Sigmoid colon (tissue), 7 donors: ENCODE results near the gene PIK3CB. TPM values are rescaled to one million over a fixed set of nuclear protein-coding genes. Genes with fewer than 3 reads are reported as not detected.

Experiments
- DNase-seq: peaks from one replicate; pipeline ENCODE4 v3.0.0-alpha.2; 2019
- H3K27ac ChIP-seq, 4 donors: fragments of 200-600 bp; sonication (generic); one replicate each; pipeline ENCODE4 v1.5.1; 2016 to 2019; ENCODE audit warnings: mild to moderate bottlenecking in 1 of 4
- H3K27me3 ChIP-seq, 3 donors: fragments of 200-600 bp; sonication (generic); one replicate each; pipeline ENCODE4 v1.5.1; 2019; ENCODE audit warnings: mild to moderate bottlenecking in 1 of 3
- H3K36me3 ChIP-seq, 4 donors: fragments of 200-600 bp; sonication (generic); one replicate each; pipeline ENCODE4 v1.5.1; 2016 to 2019
- H3K4me1 ChIP-seq, 4 donors: fragments of 200-600 bp; sonication (generic); one replicate each; pipeline ENCODE4 v1.5.1; 2017 to 2019
- H3K4me3 ChIP-seq, 4 donors: fragments of 200-600 bp; sonication (generic); one replicate each; pipeline ENCODE4 v1.5.1; 2017 to 2019; ENCODE audit warnings: mild to moderate bottlenecking in 2 of 4, moderate library complexity in 1 of 4
- H3K9me3 ChIP-seq, 4 donors: fragments of 200-600 bp in 3 of 4; sonication (generic) in 3 of 4; one replicate each; pipeline versions ENCODE4 v1.5.1 to v1.6.1; 2013 to 2019
- CTCF ChIP-seq, 4 experiments: fragments of 450-650 bp in 3 of 4; fragments of 200-600 bp in 1 of 4; IDR thresholded peaks; one replicate each; pipeline ENCODE4 v1.5.1; 2016 to 2019; ENCODE audit warnings: antibody characterized with exemption in 4 of 4, mild to moderate bottlenecking in 3 of 4, moderate library complexity in 2 of 4
- EP300 ChIP-seq, 4 donors: sonication (generic); formaldehyde crosslinking; IDR thresholded peaks; one replicate each; pipeline ENCODE4 v1.6.1; 2017; ENCODE audit warnings: antibody characterized with exemption in 4 of 4
- POLR2A ChIP-seq, 2 donors: fragments of 450-650 bp; IDR thresholded peaks; one replicate each; pipeline ENCODE4 v1.6.1; 2016; ENCODE audit warnings: antibody characterized with exemption in 2 of 2, mild to moderate bottlenecking in 2 of 2, moderate library complexity in 2 of 2
- POLR2AphosphoS5 ChIP-seq, 4 donors: sonication (generic); formaldehyde crosslinking; IDR thresholded peaks; one replicate each; pipeline ENCODE4 v1.6.1; 2017; ENCODE audit warnings: antibody characterized with exemption in 4 of 4
- WGBS, 2 donors: extraction: QIAGEN DNeasy Blood & Tissue Kit; methylation state at CpG; one replicate each; pipeline ENCODE4 v1.1.7; 2013; 5-methylcytosine and 5-hydroxymethylcytosine counted together
- intact Hi-C: fragments of 100-400 bp; cut with DNase I; formaldehyde crosslinking; loops from one replicate; pipeline ENCODE4 v1.15.1; 2023
- polyA plus RNA-seq, 3 donors: library from polyadenylated mRNA; stranded (reverse); fragments of 200-250 nt; gene quantifications; one replicate each; pipeline ENCODE4 v1.2.3, GENCODE V29; 2013
- total RNA-seq, 4 donors: library from RNA; depleted of rRNA; stranded (reverse); fragments of >200 nt; gene quantifications; one replicate each; pipeline ENCODE4 v1.1.0, GENCODE V29; 2016
- donor health status: healthy with polysubstance abuse.
- donor health status: Bipolar disorder and iron deficiency.
- donor health status: healthy.

PIK3CB gene
- total and polyA plus RNA-seq, 7 donors = 17.4 to 29.5 (median 22.0) TPM

GRCh38 chr3:138625707-138626365, 208.9 kb downstream of the PIK3CB start:
- Histone ChIP-seq H3K27me3 (no peaks in the 10 kb centered on the region), H3K9me3 (no peaks in the 10 kb centered on the region), H3K36me3 (peaks cover 0 to 6% (median 0%) of the 10 kb centered on the region in 4 donors), H3K4me1 (no peaks in the 10 kb centered on the region), H3K4me3 (no peak overlapping the region), H3K27ac (no peak overlapping the region)
- no peak for TF ChIP-seq EP300 (IDR thresholded peaks at IDR 0.05)
- TF ChIP-seq POLR2AphosphoS5 (IDR thresholded peaks at IDR 0.05) = no peak
- TF ChIP-seq POLR2A (IDR thresholded peaks at IDR 0.05) = no peak
- no peak for TF ChIP-seq CTCF (IDR thresholded peaks at IDR 0.05)
- DNase-seq = no peak
- 88 to 96% methylated on average over 3 of the region's 3 CpGs for WGBS, 2 donors
- intact Hi-C loops = no loop called here

- Histone ChIP-seq H3K4me1 (no peaks in the 10 kb centered on the region), H3K9me3 (no peaks in the 10 kb centered on the region), H3K27me3 (no peaks in the 10 kb centered on the region), H3K36me3 (peaks cover 0 to 2% (median 0%) of the 10 kb centered on the region in 4 donors), H3K27ac (no peak overlapping the region), H3K4me3 (no peak overlapping the region)
- TF ChIP-seq POLR2A (IDR thresholded peaks at IDR 0.05) = no peak
- TF ChIP-seq POLR2AphosphoS5 (IDR thresholded peaks at IDR 0.05) = no peak
- no peak for TF ChIP-seq EP300 (IDR thresholded peaks at IDR 0.05)
- no peak for TF ChIP-seq CTCF (IDR thresholded peaks at IDR 0.05)
- no peak for DNase-seq
- intact Hi-C loops = no loop called here
These were observed 210.2 kb downstream of the PIK3CB start for GRCh38 chr3:138624518-138624917.

- H3K36me3 ChIP-seq = no peaks in the 10 kb centered on the region
- H3K27ac ChIP-seq = no peak overlapping the region
- H3K9me3 ChIP-seq = no peaks in the 10 kb centered on the region
- TF ChIP-seq CTCF (IDR thresholded peaks at IDR 0.05) = no peak
- TF ChIP-seq POLR2AphosphoS5 (IDR thresholded peaks at IDR 0.05) = no peak
- TF ChIP-seq EP300 (IDR thresholded peaks at IDR 0.05) = no peak
- no peak for TF ChIP-seq POLR2A (IDR thresholded peaks at IDR 0.05)
- H3K4me3 ChIP-seq = no peak overlapping the region
- no peaks in the 10 kb centered on the region for H3K4me1 ChIP-seq
- H3K27me3 ChIP-seq = no peaks in the 10 kb centered on the region
- DNase-seq = no peak
- 95% methylated on average over 4 of the region's 4 CpGs for WGBS, 2 donors
- intact Hi-C loops = no loop called here
These were observed 214.3 kb downstream of the PIK3CB start for GRCh38 chr3:138620431-138620830.

GRCh38 chr3:138615462-138615861, 219.3 kb downstream of the PIK3CB start:
- Histone ChIP-seq H3K27ac (no peak overlapping the region), H3K27me3 (no peaks in the 10 kb centered on the region), H3K4me3 (no peak overlapping the region), H3K36me3 (no peaks in the 10 kb centered on the region), H3K9me3 (no peaks in the 10 kb centered on the region), H3K4me1 (no peaks in the 10 kb centered on the region)
- 70 to 85% methylated on average over 1 of the region's 1 CpG for WGBS, 2 donors
- no peak for DNase-seq
- intact Hi-C loops = no loop called here
- no peak for TF ChIP-seq EP300 (IDR thresholded peaks at IDR 0.05)
- TF ChIP-seq CTCF (IDR thresholded peaks at IDR 0.05) = no peak
- TF ChIP-seq POLR2AphosphoS5 (IDR thresholded peaks at IDR 0.05) = no peak
- no peak for TF ChIP-seq POLR2A (IDR thresholded peaks at IDR 0.05)

GRCh38 chr3:138609898-138610266, 224.8 kb downstream of the PIK3CB start:
- H3K9me3 ChIP-seq = no peaks in the 10 kb centered on the region
- H3K36me3 ChIP-seq = no peaks in the 10 kb centered on the region
- intact Hi-C loops = loop anchor here (2.0 kb wide), 3 partner anchors 15 to 261 kb away; partner anchors contain the start of genes CEP70, MRAS and PIK3CB
- peak overlapping the region in 3 of 4 donors; percentile 64 to 91 (median 83) for H3K4me3 ChIP-seq
- H3K27ac ChIP-seq = peak overlapping the region; percentile 93 to 99 (median 96)
- H3K27me3 ChIP-seq = no peaks in the 10 kb centered on the region
- peaks cover 0 to 14% (median 12%) of the 10 kb centered on the region in 4 donors for H3K4me1 ChIP-seq
- WGBS, 2 donors = 83 to 84% methylated on average over 6 of the region's 6 CpGs
- DNase-seq = no peak
- TF ChIP-seq EP300 (IDR thresholded peaks at IDR 0.05) = no peak
- TF ChIP-seq POLR2A (IDR thresholded peaks at IDR 0.05) = no peak
- no peak for TF ChIP-seq CTCF (IDR thresholded peaks at IDR 0.05)
- no peak for TF ChIP-seq POLR2AphosphoS5 (IDR thresholded peaks at IDR 0.05)
